Adipose tissue (tissue), 3 donors: ENCODE results near the gene RAMP2. TPM values are rescaled to one million over a fixed set of nuclear protein-coding genes. Genes with fewer than 3 reads are reported as not detected.

Experiments used
- H3K27ac ChIP-seq: one replicate; pipeline ENCODE4 v1.5.1; 2013; ENCODE audit warnings: low read depth, low read length
- WGBS, 3 donors: extraction: QIAGEN DNeasy Blood & Tissue Kit; methylation state at CpG; one replicate each; pipeline ENCODE4 v1.1.7; 2013; 5-methylcytosine and 5-hydroxymethylcytosine counted together
- polyA plus RNA-seq, 3 donors: library from polyadenylated mRNA; stranded (reverse); fragments of 200-250 nt; gene quantifications; one replicate each; pipeline ENCODE4 v1.2.3, GENCODE V29; 2013
- donor health status: healthy with polysubstance abuse.
- donor health status: Bipolar disorder and iron deficiency.
- donor health status: healthy.

RAMP2 gene
- polyA plus RNA-seq, 3 donors: 12.9 to 178 (median 156) TPM

DNA sequence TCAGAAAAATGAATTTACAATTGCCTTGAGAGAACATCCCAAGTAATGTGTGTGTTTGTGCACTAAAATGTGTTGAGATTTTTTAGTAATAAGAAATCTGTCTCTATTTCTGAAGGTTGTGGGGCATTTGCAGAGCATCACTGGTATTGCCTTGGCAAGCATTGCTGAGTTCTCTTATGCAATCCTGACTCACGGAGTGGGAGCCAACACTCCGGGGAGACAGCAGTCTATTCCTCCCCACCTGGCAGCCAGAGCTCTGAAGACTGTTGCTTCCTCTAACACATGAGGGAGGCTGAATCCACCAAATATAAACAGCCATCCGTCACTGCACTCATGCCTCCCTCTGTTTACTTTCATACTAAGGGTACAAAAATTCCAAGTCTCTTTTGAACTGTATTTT lies 48.2 kb downstream of the RAMP2 start:
- WGBS, 3 donors: 17 to 26% (median 25%) methylated on average over 3 of the region's 3 CpGs
- H3K27ac ChIP-seq: no peak overlapping the region

Other genes with a start within 250 kb of the RAMP2 start
- gene NAGLU, start 225.0 kb upstream of the RAMP2 start, polyA plus RNA-seq: 10 to 100 TPM; 30.5 to 38.7 (median 33.2) TPM
- gene HSD17B1, start 208.3 kb upstream of the RAMP2 start, polyA plus RNA-seq: 10 to 100 TPM in 1 of 3 donors, 1 to 10 TPM in 2; 5.2 to 13.9 (median 5.5) TPM
- 10 to 100 TPM; 53.3 to 71.0 (median 59.7) TPM for gene COASY, start 199.1 kb upstream of the RAMP2 start, polyA plus RNA-seq
- 10 to 100 TPM; 38.7 to 71.3 (median 48.9) TPM for gene MLX, start 194.1 kb upstream of the RAMP2 start, polyA plus RNA-seq
- gene PSMC3IP, start 183.5 kb upstream of the RAMP2 start, polyA plus RNA-seq: 1 to 10 TPM; 3.5 to 7.1 (median 4.5) TPM
- gene RETREG3, start 151.9 kb upstream of the RAMP2 start, polyA plus RNA-seq: 10 to 100 TPM; 13.6 to 28.8 (median 20.7) TPM
- gene TUBG1, start 151.5 kb upstream of the RAMP2 start, polyA plus RNA-seq: 10 to 100 TPM; 28.6 to 51.8 (median 36.6) TPM
- gene TUBG2, start 101.9 kb upstream of the RAMP2 start, polyA plus RNA-seq: 10 to 100 TPM; 13.9 to 62.7 (median 24.0) TPM
- gene PLEKHH3, start 84.2 kb upstream of the RAMP2 start, polyA plus RNA-seq: 10 to 100 TPM; 30.4 to 67.4 (median 30.9) TPM
- 1 to 10 TPM; 1.3 to 2.6 (median 1.3) TPM for gene CCR10, start 79.4 kb upstream of the RAMP2 start, polyA plus RNA-seq
- 1 to 10 TPM; 5.9 to 8.3 (median 7.0) TPM for gene CNTNAP1, start 78.7 kb upstream of the RAMP2 start, polyA plus RNA-seq
- 10 to 100 TPM; 16.1 to 27.5 (median 25.9) TPM for gene EZH1, start 16.2 kb upstream of the RAMP2 start, polyA plus RNA-seq
- 10 to 100 TPM; 52.3 to 64.8 (median 61.2) TPM for gene VPS25, start 12.2 kb downstream of the RAMP2 start, polyA plus RNA-seq
- under 1 TPM; 0.45 to 0.54 (median 0.46) TPM for gene WNK4, start 19.4 kb downstream of the RAMP2 start, polyA plus RNA-seq
- gene COA3, start 37.5 kb downstream of the RAMP2 start, polyA plus RNA-seq: 100 to 1,000 TPM; 110 to 134 (median 120) TPM
- gene CNTD1, start 37.6 kb downstream of the RAMP2 start, polyA plus RNA-seq: 1 to 10 TPM in 1 of 3 donors, under 1 TPM in 2; 0.20 to 1.0 (median 0.54) TPM
- gene BECN1, start 63.1 kb downstream of the RAMP2 start, polyA plus RNA-seq: 10 to 100 TPM; 36.5 to 69.7 (median 66.2) TPM
- 10 to 100 TPM; 33.4 to 84.8 (median 60.7) TPM for gene PSME3, start 72.2 kb downstream of the RAMP2 start, polyA plus RNA-seq
- 1 to 10 TPM; 2.0 to 8.9 (median 3.1) TPM for gene AOC2, start 83.4 kb downstream of the RAMP2 start, polyA plus RNA-seq
- 100 to 1,000 TPM in 2 of 3 donors, 10 to 100 TPM in 1; 59.7 to 515 (median 182) TPM for gene AOC3, start 90.0 kb downstream of the RAMP2 start, polyA plus RNA-seq
- gene G6PC1, start 139.6 kb downstream of the RAMP2 start, polyA plus RNA-seq: under 1 TPM in 2 of 3 donors, not detected in 1; 0.03 to 0.11 TPM
- 10 to 100 TPM; 32.9 to 39.9 (median 37.6) TPM for gene AARSD1, start 203.2 kb downstream of the RAMP2 start, polyA plus RNA-seq
- gene PTGES3L, start 218.9 kb downstream of the RAMP2 start, polyA plus RNA-seq: 1 to 10 TPM in 1 of 3 donors, under 1 TPM in 2; 0.19 to 3.9 (median 0.40) TPM
- 1 to 10 TPM; 4.3 to 5.6 (median 4.6) TPM for gene RUNDC1, start 219.3 kb downstream of the RAMP2 start, polyA plus RNA-seq
- gene RPL27, start 237.2 kb downstream of the RAMP2 start, polyA plus RNA-seq: 1,000 to 10,000 TPM; 1,783 to 4,377 (median 3,127) TPM
- 10 to 100 TPM; 11.4 to 56.8 (median 34.1) TPM for gene IFI35, start 245.6 kb downstream of the RAMP2 start, polyA plus RNA-seq